Stimulated activated CD4-positive, alpha-beta T cell treated with anti-CD3 and anti-CD28 coated beads, Interleukin-1b, Interleukin-23, amount 100 ng/mL, for 48 hours (primary cell): ENCODE measurements around the gene CCHCR1.

Experiments
- DNase-seq: peaks from one replicate; pipeline ENCODE4 v3.0.0-alpha.2; 2020

CCHCR1 gene

DNA sequence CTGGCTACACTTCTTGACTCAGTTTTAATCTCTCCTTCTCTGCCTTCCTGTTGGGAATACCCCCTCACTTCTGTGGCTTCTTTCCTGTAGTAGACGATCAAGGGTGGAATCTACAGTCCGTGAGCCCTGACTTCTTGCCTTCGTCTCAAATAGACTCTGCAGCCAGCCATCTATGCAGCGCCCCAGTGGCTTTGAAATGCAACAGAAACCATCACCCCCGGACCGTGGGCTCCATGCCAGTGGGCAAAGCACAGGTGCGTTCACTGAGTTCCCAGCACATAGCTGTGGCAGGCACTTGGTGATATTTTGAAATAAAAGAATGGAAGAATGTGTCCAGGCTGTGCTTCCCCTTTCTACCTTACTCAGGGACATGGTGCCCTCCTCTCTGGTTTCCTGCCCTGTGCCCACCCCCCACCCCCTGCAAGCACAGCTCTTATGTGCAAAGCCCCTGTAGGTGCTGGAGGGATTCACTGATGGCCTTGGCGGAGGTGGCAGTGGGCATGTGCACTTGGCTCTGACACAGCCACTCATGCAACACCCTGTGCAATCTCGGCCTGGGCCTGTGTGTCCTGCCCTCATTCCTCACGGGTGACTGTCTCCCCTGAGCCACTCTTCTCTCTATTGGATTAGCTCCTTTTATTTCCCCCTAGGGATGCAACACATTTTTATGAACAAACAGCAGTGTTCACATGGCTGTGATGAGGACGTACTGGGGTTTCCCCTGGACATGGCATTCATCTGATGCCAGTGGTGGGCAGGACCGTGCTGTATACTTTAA, 31.8 kb downstream of the CCHCR1 start:
- DNase-seq: no peak

DNA sequence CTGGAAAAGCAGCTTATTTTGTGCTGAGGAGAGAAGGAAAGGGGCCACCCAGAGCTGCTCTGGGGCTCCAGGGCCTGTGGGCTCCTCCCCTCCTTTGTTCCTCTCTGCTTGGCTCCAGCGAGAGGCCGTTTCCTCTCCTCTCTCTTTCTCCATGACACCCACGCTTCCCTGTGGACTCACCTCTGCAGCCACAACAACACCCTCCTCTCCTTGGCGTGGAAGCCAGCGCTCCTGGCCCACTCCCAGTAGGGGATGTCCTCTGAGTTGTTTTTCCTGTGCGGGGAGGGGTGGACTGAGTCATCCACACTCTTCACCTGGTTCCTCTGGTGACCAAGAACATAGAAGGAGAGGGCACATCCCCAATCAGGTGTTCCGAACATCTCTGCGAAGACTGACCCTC, 32.4 kb downstream of the CCHCR1 start:
- no peak for DNase-seq

DNA sequence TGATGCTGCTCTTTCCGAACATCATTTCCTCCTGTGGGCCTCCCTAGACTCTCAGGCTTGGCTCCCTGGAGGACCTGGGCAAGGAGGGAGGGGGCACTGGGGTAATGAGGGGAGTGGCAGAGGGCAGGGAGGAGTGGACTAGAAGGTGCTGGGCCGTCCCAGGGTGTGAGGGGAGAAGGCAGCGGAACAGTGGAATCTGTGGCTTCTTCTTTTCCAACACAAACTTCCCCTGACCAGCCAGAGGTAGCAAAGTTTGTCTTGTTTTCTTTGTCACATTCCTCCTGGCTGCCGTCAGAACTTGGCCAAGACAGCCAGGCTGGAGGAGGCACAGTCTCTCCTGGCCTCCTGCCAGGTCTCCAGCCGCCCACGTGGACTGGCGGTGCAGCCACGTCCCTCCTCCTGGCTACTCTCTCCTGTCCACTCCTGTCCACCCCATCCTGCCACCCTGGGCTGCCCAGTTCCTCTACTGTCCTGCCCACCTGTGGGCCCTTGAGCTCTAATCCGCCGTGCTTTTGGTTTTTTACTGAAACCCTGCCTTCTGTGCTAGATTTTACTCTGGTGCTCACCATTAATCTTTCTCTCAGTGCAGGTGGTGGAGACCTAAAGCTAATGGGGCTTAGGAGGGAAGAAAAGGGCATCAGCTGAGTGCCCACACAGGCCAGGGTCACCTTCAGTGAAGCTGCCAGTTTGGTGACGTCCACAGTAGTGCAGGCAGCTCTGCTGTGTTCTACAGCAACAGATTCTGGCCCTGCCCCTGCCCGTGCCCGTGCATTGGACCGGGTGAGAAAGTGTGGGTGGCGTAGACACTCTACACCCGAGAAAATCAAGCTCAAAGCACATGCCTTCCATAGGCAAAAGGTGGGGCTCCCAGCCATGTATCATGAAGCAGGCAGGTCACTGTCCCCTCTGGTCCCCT, 34.6 kb downstream of the CCHCR1 start:
- no peak for DNase-seq

DNA sequence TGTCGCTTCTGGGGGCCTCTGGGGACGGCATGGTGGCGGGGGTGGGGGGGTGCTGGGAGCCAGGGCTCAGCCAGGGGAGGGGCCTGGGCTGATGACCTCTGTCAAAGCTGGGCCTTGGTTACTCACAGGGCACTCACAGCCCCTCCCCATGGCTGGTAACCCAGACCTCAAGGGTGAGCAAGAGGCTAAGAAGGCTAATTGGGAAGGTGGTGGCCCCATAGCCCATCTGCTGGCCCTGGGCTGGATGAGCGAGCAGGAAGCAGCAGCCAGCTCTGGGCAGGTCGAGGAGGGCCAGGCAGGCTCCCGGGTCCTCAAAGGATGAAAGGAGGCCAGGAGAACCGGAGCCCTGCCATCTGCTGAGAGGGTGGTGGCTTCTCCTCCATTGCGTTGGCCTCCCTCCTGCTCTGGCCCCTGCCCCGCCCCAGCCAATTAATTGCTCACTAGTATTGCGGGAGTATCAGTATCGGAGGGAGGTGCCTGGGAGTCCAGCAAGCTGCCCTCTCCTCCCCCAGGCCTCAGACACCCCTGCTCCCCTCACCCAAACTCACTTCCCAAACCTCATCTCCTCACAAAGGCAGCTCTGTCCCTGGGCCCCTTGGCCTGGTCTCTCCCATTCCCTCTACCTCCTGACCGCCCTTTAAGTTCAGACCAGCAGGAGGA, 36.3 kb downstream of the CCHCR1 start:
- DNase-seq: no peak

DNA sequence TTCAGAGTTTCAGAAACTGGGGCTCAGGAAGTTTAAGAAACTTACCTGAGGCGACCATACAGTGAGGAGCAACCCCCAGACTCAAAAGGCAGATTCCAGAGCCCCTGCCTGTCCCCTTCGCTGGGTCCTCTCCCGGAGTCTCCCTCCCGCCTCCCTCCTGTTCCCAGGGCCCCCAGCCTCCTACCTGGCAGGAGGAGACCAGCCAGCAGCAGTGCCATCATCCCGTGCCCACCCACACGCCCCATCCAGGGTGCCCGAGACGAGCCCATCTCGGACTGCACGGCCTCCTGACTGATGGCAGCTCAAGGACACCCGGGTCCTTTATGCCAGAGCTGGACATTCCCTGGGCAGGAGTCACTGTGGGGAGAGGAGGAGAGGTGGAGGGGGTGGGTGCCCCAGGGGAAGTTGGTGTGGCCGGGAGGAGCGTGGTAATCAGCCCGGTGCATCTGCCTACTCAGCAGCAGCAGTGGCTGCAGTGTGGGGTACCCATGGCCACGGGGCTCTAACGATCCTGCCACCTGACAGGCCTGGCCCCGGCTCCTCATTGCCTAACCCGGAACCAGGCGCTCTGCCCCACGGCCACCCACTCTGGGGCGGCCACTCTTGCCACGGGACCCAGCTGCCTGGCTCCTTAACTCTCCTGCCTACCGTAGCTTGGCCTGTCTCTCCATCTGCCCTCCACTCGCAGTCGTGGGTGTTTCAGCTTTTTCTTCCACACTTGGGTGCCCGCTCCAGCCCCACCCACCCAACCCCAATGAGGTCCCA, 37.3 kb downstream of the CCHCR1 start, which contains the start of gene CDSN:
TSS of gene CDSN (minus strand) at position 296 of the 765 bp plus-strand sequence. CDS start at position 269, 27 bp downstream.
- DNase-seq: no peak

DNA sequence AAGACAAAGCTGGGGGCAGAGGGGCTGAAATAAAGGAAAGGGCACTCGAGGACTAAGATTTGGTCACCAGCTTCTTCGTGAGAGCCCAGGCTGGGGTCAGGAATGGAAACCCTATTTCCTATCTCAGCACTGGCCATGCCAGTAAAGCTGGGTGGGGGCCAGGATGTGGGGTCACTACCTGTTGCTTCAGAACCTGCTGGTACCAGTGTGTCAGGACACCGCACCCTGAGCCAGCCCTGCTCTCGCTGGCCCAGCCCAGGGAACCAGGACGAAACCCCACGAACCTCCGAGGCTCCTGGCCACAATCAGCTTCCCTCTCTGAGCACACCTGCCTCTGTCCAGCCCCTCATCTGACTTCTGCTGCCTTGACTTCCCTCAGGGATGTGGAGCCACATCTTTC, 39.4 kb downstream of the CCHCR1 start:
- DNase-seq: no peak

DNA sequence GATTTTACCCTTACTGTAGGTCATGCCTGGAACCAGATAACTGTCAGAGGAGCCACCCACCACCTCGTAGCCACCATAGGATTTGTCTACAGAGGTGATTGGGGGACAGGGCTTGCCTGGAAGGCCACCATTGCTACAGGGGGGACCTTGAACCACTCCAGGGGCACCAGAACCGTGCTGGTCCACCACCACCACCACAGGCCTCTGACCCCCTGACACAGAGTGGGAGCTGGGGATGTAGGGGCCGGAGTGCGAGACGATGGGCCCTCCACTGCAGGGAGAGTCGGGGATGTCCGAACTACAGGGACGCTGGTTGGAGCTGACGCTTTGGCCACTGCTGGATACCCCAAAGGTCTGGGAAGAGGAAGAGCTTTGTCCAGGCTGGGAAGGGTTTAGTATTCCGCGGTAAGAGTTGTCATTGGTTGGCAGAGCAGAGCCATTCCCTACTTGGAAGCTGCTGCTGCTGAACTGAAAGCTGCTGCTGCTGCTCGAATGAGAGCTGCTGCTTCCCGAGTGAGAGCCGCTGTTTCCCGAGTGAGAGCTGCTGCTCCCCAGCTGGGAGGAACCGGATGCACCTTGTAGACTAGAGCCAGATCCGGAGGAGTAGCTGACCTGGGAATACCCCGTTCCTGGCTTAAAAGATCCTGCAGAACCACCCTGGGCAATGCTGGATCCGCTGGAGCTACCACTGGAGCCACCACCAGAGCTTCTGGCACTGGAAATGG, 40.8 kb downstream of the CCHCR1 start:
- DNase-seq: no peak

DNA sequence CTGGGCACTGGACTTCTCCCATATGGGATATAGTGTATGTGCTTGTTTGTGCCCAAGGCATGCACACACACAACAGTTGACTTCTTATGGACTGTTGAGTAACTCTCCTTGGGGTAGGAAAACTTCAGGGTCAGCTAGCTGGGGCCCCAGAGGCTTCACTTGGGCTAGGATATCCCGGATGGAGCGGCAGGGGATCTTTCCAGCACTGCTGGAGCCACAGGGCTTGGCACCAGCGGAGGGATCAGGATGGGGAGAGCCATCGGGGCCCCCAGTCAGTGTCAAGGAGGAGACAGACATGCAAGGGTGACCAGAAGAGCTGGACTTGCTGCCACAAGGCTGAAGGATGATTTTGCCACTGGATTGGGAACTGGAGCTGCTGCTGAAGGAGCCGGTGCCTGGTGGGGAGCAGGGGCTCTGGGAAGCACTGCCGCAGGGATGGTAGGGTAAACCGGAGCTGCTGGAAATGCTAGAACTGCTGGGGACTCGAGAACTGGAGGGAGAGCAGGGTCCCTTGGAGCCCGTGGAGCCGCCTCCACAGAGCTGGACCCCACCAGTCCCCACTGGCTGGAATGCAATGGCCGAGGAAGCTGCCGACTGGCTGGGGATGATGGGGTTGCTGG, 41.6 kb downstream of the CCHCR1 start:
- DNase-seq: no peak

DNA sequence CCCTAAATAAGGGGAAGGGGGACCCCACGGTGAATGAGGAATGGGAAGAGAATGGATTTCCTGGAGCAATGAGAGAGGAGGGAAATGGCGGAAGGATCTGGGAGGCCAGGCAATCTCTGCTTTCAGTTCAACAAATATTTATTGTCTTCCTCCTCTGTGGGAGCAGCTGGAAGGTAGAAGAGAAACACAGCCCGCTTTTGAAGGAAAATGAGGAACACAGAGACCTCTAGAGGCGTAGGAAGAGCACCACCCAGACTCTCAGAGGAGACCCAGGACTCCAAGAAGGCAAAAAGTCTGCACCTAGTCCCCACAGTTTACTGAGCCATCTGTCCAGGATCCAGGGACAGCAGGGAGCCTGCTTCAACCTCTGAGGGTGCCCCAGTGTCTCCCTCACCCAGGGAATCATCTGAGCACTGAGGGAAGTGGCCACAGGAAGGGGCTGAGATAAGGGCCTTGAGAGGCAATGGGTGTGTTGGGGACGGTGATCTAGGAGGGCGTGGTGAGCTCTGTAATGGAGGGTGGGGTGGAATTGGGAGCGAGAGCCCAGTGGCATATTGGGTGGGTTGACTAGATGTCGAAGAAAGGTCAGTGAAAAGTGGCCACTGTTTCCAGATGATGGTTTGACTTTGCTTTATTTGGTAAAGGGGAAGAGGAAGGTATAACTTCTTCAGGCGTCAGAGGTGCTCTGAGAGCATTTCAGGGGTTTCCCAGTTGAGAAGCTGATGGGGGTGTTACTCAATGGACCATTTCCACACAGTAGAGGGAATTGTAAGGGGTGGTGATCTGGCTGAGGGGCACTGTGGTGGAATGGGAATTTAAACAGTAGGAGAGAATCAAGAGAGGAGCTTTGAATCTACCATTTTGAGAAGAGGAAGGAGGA, 42.4 kb downstream of the CCHCR1 start:
- DNase-seq: no peak

DNA sequence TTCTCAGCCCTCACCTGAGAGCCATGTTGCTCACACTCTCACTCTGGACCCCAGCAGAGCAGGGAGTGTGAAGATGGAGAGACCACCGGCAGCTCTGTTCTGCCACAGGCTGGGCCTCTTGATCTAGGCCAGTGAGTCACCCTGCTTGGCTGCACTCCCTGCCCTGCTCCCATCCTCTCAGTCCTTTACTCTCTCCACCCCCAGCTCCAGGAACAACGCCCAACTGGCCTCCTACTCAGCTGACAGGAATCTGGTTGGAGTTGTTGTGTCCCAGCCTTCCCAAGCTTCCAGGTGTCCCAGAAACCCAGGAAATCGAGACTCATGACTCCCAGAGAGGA, 43.1 kb downstream of the CCHCR1 start, which contains the start of gene PSORS1C1:
TSS of gene PSORS1C1 (plus strand) at position 260 of the 338 bp plus-strand sequence. CDS start 14,833 bp downstream, outside the sequence.
- DNase-seq: no peak

DNA sequence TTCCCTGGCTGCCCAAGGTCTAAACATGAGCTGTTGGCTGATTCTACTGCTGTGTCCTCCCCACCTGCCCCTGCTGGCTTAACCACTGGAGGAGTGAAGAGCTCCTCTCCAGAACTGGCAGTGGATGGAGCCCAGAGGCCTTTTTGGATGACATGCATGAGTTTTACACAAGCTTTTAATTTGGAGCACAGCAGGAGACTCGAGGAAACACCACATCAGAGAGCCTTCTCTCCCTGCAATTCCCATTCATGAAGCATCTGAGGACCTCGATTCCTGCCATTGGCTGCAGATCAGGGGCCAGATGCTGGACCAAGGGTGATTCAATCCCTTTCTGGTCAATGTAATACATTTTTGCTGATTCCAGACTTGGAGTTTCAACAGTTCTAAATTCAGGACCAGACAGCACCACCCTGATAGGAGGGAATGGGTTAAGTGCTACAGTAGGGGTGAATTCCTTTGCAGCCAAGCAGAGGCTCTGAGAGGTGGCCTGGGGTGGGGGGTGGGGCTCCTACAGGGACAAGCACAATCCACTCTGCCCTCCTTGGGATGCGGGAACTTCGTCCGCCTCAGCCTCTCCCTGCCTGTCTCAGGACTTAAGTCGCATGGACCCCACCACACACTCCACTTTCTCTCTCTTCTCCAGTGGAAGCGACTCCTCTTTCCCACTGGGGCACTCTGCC, 43.6 kb downstream of the CCHCR1 start:
- no peak for DNase-seq

DNA sequence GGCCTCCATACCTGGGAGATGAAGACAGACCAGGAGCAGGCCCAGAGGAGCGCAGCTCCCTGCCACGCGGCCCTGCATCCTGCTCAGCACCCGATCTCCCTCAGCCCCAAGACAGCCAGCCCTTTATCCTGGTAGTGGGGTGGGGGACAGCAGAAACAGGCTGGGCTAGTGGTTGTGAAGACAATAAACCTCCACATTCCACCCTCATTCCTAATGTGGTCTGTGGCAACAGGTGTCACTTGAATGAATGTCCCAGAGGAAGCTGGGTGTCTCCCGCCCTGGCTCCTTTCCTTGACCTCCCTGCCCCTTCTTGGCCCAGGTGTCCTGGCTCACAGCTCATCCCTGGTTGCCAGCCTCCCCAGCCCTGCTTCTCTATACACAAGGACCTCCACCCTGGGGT, 45.1 kb downstream of the CCHCR1 start, which contains the start of gene C6orf15:
TSS of gene C6orf15 (minus strand) at position 98 of the 400 bp plus-strand sequence. CDS start at position 78, 20 bp downstream.
- DNase-seq: no peak

DNA sequence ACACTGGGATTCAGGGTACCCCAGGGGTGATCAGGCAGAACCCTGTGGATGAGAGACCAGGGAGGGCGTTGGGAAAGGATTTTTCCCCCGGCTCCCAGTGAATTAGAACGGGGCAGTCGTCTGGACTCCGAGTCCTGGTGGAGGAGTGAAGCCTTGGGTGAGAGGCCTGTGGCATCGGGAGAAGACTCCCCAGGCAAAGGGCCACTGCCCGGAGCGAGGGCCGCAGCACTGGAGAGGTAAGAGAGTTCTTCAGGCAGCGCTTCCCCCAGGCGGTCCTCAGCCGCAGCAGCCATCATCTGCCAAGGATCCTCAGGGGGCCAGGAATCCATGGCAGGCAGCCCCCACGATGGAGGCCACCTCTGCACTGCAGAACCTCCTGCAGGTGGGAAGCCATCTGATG, 45.9 kb downstream of the CCHCR1 start:
- no peak for DNase-seq

DNA sequence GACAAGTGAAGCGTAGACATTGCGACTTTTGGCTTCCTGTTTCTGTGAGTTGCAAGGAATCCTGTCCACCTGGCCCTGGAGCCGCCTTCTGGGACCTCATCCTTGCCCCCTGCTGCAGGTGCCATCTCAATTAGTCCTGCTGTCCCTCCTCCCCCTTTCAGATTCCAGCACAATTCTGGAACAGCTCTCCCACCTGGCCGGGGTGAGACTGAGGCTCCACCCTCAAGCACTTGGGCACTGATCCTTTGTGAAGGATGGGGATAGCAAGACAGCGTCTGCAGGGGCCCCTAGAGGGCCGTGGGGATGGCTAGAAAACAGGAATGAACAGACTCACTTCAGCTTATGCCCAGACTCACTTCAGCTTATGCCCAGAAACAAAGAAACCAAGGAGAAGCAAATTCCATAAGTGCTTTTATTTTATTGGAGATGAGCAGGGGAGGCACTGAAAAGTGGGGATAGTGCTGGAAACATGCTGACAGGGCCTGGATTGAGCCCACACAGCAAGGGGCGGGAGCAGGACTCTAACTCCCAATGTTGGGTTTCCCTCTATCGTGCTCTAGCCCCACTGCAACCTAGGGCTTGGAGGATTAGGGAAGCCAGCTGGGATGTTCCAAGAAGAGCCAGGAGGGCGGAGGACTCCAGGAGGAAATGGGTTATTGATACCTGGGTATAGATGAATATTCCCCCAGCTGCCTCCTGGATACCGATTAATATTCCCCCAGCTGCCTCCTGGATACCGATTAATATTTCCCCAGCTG, 46.6 kb downstream of the CCHCR1 start:
- DNase-seq: no peak

DNA sequence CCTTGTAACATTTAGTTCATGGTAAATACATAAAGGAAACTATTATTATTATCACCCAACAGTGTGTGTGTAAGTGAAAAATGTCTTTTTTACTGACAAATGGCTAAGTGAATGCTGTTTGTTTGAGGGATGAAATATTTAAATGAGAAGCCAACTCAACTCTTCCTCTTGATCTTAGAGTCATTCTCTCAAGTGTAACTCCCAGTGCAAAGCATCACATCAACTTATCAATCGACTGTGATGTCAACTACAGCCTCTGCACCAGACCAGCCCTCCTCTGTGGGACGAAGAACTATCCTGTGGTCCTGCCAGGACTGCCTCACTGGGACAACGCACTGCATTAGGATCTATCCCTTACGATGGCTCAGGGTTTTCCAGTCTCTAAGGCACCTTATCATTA, 50.5 kb downstream of the CCHCR1 start:
- DNase-seq: no peak

DNA sequence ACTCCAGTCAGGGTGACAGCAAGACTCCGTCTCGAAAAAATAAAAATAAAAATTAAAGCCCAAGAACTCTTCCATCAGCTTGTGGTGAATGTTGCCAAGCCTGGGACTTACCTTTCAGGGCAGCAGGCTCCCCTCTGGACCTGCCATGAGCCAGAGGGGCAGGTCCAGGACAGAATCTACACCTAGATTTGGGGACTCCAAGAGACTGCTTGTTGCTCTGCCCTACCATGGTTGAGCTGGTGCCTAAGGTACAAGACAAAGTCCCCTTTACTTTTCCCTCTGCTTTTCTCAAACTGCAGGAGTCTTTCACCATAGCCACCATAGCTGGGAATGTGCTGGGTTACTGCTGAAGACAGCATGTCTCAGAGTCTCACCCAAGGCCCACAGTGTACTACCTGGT, 54.5 kb downstream of the CCHCR1 start:
- DNase-seq: no peak

DNA sequence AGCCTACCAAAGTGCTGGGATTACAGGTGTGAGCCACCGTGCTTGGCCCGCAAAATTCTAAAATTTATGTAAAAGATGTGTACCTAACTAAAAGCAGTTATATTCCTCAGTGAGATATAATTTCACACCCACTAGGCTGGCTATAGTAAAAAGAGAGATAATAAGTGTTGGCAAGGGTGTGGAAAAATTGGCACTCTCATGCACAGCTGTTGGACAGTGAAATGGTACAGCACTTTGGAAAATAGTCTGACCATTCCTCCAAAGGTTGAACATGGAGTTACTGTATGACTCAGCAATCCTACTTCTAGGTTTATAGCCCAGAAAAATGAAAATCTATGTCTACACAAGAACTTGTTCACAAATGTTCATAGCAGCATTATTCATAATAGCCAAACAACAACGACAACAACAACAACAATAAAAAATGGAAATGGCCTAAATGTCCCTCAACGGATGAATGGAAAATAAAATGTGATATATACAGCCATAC, 59.1 kb downstream of the CCHCR1 start:
- DNase-seq: no peak

DNA sequence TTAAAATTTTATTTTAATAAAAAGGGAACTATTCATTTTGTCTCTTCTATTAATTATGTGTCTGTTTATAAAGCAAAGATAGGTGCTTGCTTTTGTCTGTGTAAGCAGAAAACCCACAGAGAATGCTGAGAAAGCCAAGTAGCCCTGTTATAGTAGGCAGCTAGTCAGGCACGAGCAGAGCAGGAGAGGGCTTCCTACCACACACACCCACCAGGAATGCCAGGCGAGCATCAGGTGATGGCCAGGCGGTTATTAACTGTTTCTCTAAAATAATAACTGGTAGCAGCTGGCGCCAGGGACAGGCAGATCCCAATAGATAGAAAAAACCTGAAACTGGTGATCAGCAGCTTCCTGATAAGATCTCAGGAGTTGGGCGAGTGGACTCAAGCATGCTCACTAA, 60.9 kb downstream of the CCHCR1 start:
- no peak for DNase-seq

DNA sequence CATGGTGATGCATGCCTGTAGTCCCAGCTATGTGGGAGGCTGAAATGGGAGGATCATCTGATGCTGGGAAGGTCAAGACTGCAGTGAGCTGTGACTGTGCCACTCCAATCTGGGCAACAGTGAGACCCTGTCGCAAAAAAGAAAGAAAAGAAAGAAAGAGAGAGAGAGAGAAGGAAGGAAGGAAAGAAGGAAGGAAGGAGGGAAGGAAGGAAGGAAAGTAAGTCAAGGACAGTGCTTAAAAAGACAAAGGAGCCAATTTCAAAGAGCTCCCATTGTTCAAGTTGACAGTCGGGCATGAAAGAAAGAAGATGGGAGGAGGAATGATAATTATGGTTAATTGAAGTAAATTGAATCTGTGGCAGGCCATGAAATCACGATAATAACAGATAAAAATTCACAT, 61.4 kb downstream of the CCHCR1 start:
- DNase-seq: no peak
